IMR-90 (cell line): Measurements from ENCODE around the gene RPS6KA3. TPM values are rescaled to one million over a fixed set of nuclear protein-coding genes. Genes with fewer than 3 reads are reported as not detected.

Experiments used
- ATAC-seq: fragments of 200-7000 bp; cut with Tn5 transposase; 2 replicates; pipeline ENCODE4 v1.9.1; 2020; ENCODE audit warnings: low read depth, mild to moderate bottlenecking, moderate library complexity
- BruUV-seq: library from RNA; stranded (reverse); fragments of 400-500 nt; replicated peaks from 2 replicates; lab custom pipeline; 2021; lab: Mats Ljungman, UMichigan
- CTCF ChIA-PET: fragments of 300-600 bp; formaldehyde crosslinking; extraction: SDS; loops from one replicate; lab custom pipeline; 2021; ENCODE audit warnings: antibody characterized with exemption; lab: Yijun Ruan, JAX
- POLR2A ChIA-PET: fragments of 300-600 bp; sonication (Branson Sonifier 250); formaldehyde crosslinking; loops from one replicate; lab custom pipeline; 2022; ENCODE audit warnings: antibody characterized with exemption; ENCODE audit not compliant: unreplicated experiment; lab: Charles Lee
- DNase-seq: peaks from one replicate; pipeline ENCODE4 v3.0.0; 2013
- H2AFZ ChIP-seq: replicated peaks from 2 replicates; pipeline ENCODE3; 2013; ENCODE audit warnings: low read length, mild to moderate bottlenecking; ENCODE audit not compliant: poor library complexity
- H2AK5ac ChIP-seq: 2 replicates; pipeline ENCODE4 v1.6.1; 2013; ENCODE audit warnings: low read depth, low read length, inconsistent platforms
- H2AK9ac ChIP-seq: replicated peaks from 2 replicates; pipeline ENCODE3; 2013; ENCODE audit warnings: mild to moderate bottlenecking, low read depth, low read length, moderate library complexity; ENCODE audit not compliant: poor library complexity
- H2BK120ac ChIP-seq: 2 replicates; pipeline ENCODE4 v1.6.1; 2013; ENCODE audit warnings: low read depth, low read length, inconsistent platforms
- H2BK15ac ChIP-seq: 3 replicates; pipeline ENCODE4 v1.6.1; 2013; ENCODE audit warnings: low read depth, low read length, inconsistent platforms
- H2BK20ac ChIP-seq: 2 replicates; pipeline ENCODE4 v1.6.1; 2013; ENCODE audit warnings: low read depth, mild to moderate bottlenecking, inconsistent platforms, low read length, moderate library complexity
- H2BK5ac ChIP-seq: 2 replicates; pipeline ENCODE4 v1.6.1; 2013; ENCODE audit warnings: mild to moderate bottlenecking, low read depth, low read length, inconsistent platforms; ENCODE audit not compliant: poor library complexity, severe bottlenecking
- H3K14ac ChIP-seq: replicated peaks from 2 replicates; pipeline ENCODE4 v1.6.1; 2013; ENCODE audit warnings: low read depth, low read length, inconsistent platforms
- H3K18ac ChIP-seq: 2 replicates; pipeline ENCODE4 v1.6.1; 2013; ENCODE audit warnings: low read depth, low read length, control low read depth
- H3K23ac ChIP-seq: 2 replicates; pipeline ENCODE4 v1.6.1; 2013; ENCODE audit warnings: low read depth, low read length, inconsistent platforms
- H3K27ac ChIP-seq: 2 replicates; pipeline ENCODE4 v1.5.1; 2013; ENCODE audit warnings: mild to moderate bottlenecking, control low read depth, low read length; ENCODE audit not compliant: insufficient read depth
- H3K27me3 ChIP-seq: 2 replicates; pipeline ENCODE4 v1.6.1; 2013; ENCODE audit warnings: low read length; ENCODE audit not compliant: control insufficient read depth, insufficient read depth
- H3K36me3 ChIP-seq: 2 replicates; pipeline ENCODE4 v1.6.1; 2013; ENCODE audit warnings: low read length, mixed read lengths; ENCODE audit not compliant: control insufficient read depth, insufficient read depth
- H3K4ac ChIP-seq: 2 replicates; pipeline ENCODE4 v1.6.1; 2013; ENCODE audit warnings: low read depth, low read length, inconsistent platforms
- H3K4me1 ChIP-seq: 2 replicates; pipeline ENCODE4 v1.6.1; 2013; ENCODE audit warnings: low read length, mixed read lengths; ENCODE audit not compliant: control insufficient read depth, insufficient read depth
- H3K4me2 ChIP-seq: 2 replicates; pipeline ENCODE4 v1.6.1; 2013; ENCODE audit warnings: low read depth, mild to moderate bottlenecking, control low read depth, low read length, moderate library complexity
- H3K4me3 ChIP-seq: 2 replicates; pipeline ENCODE4 v1.5.1; 2013; ENCODE audit warnings: low read depth, mild to moderate bottlenecking, control low read depth, low read length, moderate library complexity; ENCODE audit not compliant: insufficient read depth
- H3K56ac ChIP-seq: 2 replicates; pipeline ENCODE4 v1.6.1; 2013; ENCODE audit warnings: low read length, inconsistent platforms; ENCODE audit not compliant: insufficient read depth; ENCODE audit errors: extremely low read depth
- H3K79me1 ChIP-seq, 2 experiments: 2 replicates each; pipeline ENCODE4 v1.6.1; 2013; ENCODE audit warnings: low read length in 2 of 2, inconsistent platforms in 1 of 2, low read depth in 1 of 2
- H3K9ac ChIP-seq: 2 replicates; pipeline ENCODE4 v1.6.1; 2013; ENCODE audit warnings: low read depth, low read length, control low read depth
- H3K9me1 ChIP-seq: 2 replicates; pipeline ENCODE4 v1.6.1; 2013; ENCODE audit warnings: low read length, inconsistent platforms; ENCODE audit not compliant: insufficient read depth
- H3K9me3 ChIP-seq: 2 replicates; pipeline ENCODE4 v1.6.1; 2013; ENCODE audit warnings: low read length; ENCODE audit not compliant: control insufficient read depth, insufficient read depth
- H4K20me1 ChIP-seq: 2 replicates; pipeline ENCODE4 v1.6.1; 2013; ENCODE audit warnings: low read length, inconsistent platforms; ENCODE audit not compliant: insufficient read depth
- H4K5ac ChIP-seq: 2 replicates; pipeline ENCODE4 v1.6.1; 2013; ENCODE audit warnings: mild to moderate bottlenecking, low read depth, low read length, control low read depth
- H4K8ac ChIP-seq, 2 experiments: 2 replicates each; pipeline ENCODE4 v1.6.1; 2013; ENCODE audit warnings: low read depth in 2 of 2, low read length in 2 of 2, control low read depth in 1 of 2, inconsistent platforms in 1 of 2
- H4K91ac ChIP-seq: 2 replicates; pipeline ENCODE4 v1.6.1; 2013; ENCODE audit warnings: low read depth, low read length, inconsistent platforms; ENCODE audit not compliant: insufficient read depth
- CTCF ChIP-seq: conservative IDR thresholded peaks from 2 replicates; pipeline ENCODE4 v1.5.1; 2012; ENCODE audit warnings: mild to moderate bottlenecking, low read depth, low read length, improper control_type of control experiment
- MAZ ChIP-seq: IDR thresholded peaks from 2 replicates; pipeline ENCODE4 v1.6.1; 2012; ENCODE audit warnings: low read depth, mild to moderate bottlenecking, low read length, improper control_type of control experiment, moderate library complexity, borderline replicate concordance
- NFE2L2 ChIP-seq: fragments of 150-350 bp; IDR thresholded peaks from 2 replicates; pipeline ENCODE4 v1.6.1; 2016; ENCODE audit warnings: low read depth, mild to moderate bottlenecking, low read length
- POLR2A ChIP-seq: IDR thresholded peaks from 2 replicates; pipeline ENCODE4 v1.6.1; 2012; ENCODE audit warnings: mild to moderate bottlenecking, low read depth, low read length
- RAD21 ChIP-seq: IDR thresholded peaks from 2 replicates; pipeline ENCODE4 v1.6.1; 2012; ENCODE audit warnings: low read length, improper control_type of control experiment
- USF2 ChIP-seq: fragments of 150-350 bp; IDR thresholded peaks from 2 replicates; pipeline ENCODE4 v1.6.1; 2017; ENCODE audit warnings: mild to moderate bottlenecking, antibody characterized with exemption, low read length, low read depth
- dilution Hi-C: fragments of 300-500 bp; cut with HindIII; formaldehyde crosslinking; loops from one replicate; pipeline ENCODE4 v1.14.3; 2018; ENCODE audit warnings: low sequenced_read_pairs; ENCODE audit not compliant: unreplicated experiment
- in situ Hi-C: fragments of 300-500 bp; cut with MboI; formaldehyde crosslinking; loops from 3 replicates; pipeline ENCODE4 v1.14.3; 2019; ENCODE audit warnings: low sequenced_read_pairs, inconsistent platforms, mixed read lengths
- intact Hi-C: fragments of 100-400 bp; cut with micrococcal nuclease; formaldehyde crosslinking; loops from 2 replicates; pipeline ENCODE4 v1.10.0; 2022
- polyA plus RNA-seq, 3 experiments: library from polyadenylated mRNA; depleted of rRNA; stranded (reverse); fragments of >200 nt; gene quantifications; 2 replicates each; pipeline ENCODE4 v1.2.3, GENCODE V29; 2012; ENCODE audit warnings: low replicate concordance in 1 of 3
- total RNA-seq: library from RNA; depleted of rRNA; stranded (reverse); fragments of >200 nt; gene quantifications from 2 replicates; pipeline ENCODE4 v1.2.3, GENCODE V29; 2012

RPS6KA3 gene
- total and polyA plus RNA-seq, 2 of the 4 experiments (the other 2 are of a cell fraction) = 20.8 to 43.9 TPM

- intact Hi-C loops (loop anchor here (10.0 kb wide), 2 partner anchors 580 to 750 kb away; no protein-coding TSS in a partner anchor), in situ Hi-C loops (loop anchor here (25.0 kb wide), 2 partner anchors 538 to 1738 kb away; no protein-coding TSS in a partner anchor), dilution Hi-C loops (no loop called here)
- ATAC-seq (no peak), DNase-seq (no peak)
- no peak overlapping the region for H4K5ac ChIP-seq
- H2BK120ac ChIP-seq = no peak overlapping the region
- CTCF ChIA-PET = no interaction called here
- H3K23ac ChIP-seq = no peak overlapping the region
- peaks cover 6% of the 10 kb centered on the region for H3K36me3 ChIP-seq
- H3K18ac ChIP-seq = no peak overlapping the region
- POLR2A ChIA-PET = no interaction called here
- no peak overlapping the region for H2AK5ac ChIP-seq
- H3K9ac ChIP-seq = no peak overlapping the region
- H3K27ac ChIP-seq = no peak overlapping the region
- TF ChIP-seq MAZ (no peak), USF2 (no peak), NFE2L2 (no peak), CTCF (no peak), RAD21 (no peak), POLR2A (no peak)
- no peak overlapping the region for H3K4ac ChIP-seq
- H4K91ac ChIP-seq = no peak overlapping the region
- H3K79me1 ChIP-seq = peaks cover 0 to 4% of the 10 kb centered on the region in 2 experiments; a peak in 1 of 4 replicates
- no peaks in the 10 kb centered on the region; the same call in 1 of the 2 replicates for H3K9me1 ChIP-seq
- no peak overlapping the region for H3K4me3 ChIP-seq
- no peaks in the 10 kb centered on the region for H3K9me3 ChIP-seq
- no peaks in the 10 kb centered on the region for H4K20me1 ChIP-seq
- no peak overlapping the region for H2BK15ac ChIP-seq
- H3K14ac ChIP-seq = no peak overlapping the region
- no peak overlapping the region for H4K8ac ChIP-seq
- H3K4me2 ChIP-seq = no peak overlapping the region
- no peak overlapping the region for H2BK5ac ChIP-seq
- H3K56ac ChIP-seq = no peak overlapping the region
- no peaks in the 10 kb centered on the region for H3K27me3 ChIP-seq
- H2AFZ ChIP-seq = no peak overlapping the region
- H2AK9ac ChIP-seq = no peak overlapping the region
- H3K4me1 ChIP-seq = no peaks in the 10 kb centered on the region
- H2BK20ac ChIP-seq = no peak overlapping the region
- no TSS peak for BruUV-seq
These were observed 141.7 kb downstream of the RPS6KA3 start for GRCh38 chrX:20124964-20125363.
